ENCODE results near the gene SMIM24.

Gene SMIM24

DNA sequence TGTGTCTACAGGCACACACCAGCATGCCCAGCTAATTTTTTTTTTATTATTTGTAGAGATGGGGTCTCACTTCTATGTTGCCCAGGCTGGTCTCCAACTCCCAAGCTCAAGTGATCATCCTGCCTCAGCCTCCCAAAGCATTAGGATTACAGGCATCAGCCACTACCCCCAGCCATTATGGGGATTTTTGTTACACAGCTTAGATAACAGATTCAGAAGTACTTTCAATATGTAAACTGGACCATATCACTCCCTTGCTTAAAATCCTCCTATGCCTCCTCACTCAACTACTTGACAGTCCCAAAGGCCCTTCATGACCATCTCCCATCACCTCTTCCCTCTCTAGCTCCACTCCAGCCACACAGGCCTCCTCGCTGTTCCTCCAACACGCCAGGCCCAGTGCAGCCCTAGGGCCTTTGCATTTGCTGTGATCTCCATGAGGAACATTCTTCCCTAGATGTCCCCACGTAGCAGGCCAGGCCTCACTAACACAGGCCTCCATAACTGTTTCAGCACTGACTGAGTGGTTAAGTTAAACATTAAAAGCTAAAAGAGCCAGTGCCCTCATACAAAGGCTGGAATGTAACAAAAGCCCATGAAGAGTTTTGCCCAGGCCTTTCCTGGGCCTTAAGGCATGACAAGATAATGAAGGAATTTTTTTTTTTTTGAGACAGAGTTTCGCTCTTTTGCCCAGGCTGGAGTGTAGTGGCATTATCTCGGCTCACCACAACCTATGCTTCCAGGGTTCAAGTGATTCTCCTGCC, 17.6 kb upstream of the SMIM24 start:
- no peak for DNase-seq (ENCODE audit: low spot score)

DNA sequence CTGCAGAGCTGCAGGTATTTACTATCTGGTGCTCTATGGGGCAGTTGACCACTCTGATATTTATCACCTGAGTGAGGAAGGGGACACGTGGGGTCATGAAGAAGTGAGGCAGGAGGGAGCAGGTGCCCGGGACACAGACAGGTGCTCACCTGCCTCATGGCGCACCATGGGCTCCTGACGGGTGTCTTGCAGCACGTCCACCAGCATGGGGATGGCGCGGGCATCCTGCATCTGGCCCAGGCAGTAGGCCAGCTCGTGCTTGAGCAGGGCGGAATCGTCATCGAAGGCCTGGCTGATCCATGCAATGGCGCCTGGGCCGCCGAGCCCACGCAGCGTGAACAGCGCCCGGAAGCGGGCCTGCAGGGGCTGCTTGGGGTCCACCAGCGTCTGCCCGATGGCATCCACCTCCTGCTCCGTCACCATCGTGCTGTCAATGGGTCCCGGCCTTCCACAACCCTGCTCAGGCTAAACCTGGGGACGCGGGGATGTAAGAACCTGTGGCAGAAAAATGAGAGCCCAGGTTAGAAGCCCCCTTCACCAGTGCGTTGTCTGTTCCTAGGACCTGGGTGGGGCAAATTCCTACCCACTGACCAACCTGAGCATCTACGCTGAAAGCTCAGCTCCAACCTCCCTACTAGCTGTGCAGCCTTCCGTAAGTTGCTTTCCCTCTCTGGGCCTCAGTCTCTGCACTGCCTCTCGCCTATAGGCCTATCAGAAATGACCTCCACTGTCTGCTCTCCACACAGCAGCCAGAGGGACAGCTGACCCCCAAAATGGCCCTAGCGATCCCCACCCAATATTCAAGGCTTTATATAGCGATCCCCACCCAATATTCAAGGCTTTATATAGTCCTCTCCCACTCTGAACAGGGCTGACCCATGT, 16.3 kb upstream of the SMIM24 start:
- DNase-seq (ENCODE audit: low spot score) = no peak

DNA sequence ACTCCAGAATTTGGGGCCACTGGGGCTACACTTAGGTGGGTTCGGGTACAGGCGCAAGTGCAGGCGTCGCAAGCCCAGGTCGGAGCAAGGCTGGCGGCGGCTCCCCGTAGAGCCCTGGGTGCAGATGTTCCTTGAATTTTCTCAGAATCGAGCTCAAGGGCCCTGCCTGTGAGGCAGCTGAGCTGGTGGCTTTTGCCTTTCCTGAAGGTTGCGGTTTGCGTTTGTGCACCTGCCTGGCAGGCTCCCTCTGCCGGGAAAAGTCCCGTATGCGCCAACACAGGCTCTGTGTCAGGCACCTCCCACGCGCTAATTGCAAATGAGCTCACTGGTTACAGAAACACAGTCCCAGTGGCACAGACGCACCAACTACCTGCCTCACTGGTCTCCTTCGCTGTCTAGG, 14.2 kb upstream of the SMIM24 start:
- DNase-seq (ENCODE audit: low spot score) = peak; percentile 56

DNA sequence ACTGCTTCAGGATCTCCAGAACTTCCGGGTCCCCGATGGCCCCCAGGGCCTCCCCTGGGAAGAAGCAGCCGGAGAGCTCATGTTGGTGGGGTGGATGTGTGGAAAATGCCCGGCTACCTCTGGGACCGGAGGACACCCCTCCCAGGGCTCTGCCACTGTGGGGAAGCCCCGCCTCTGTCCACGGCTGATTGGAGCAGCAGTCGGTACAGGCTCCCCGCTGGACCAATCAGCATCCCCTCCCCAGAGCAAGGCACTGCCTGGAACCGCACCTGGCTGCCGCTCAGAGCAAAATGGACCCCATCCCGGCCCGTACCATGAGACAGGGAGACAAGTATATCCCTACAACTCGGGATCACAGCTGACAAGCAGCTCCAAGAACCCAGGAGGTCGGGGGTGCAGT, 13.7 kb upstream of the SMIM24 start:
- DNase-seq (ENCODE audit: low spot score) = peak; percentile 30

DNA sequence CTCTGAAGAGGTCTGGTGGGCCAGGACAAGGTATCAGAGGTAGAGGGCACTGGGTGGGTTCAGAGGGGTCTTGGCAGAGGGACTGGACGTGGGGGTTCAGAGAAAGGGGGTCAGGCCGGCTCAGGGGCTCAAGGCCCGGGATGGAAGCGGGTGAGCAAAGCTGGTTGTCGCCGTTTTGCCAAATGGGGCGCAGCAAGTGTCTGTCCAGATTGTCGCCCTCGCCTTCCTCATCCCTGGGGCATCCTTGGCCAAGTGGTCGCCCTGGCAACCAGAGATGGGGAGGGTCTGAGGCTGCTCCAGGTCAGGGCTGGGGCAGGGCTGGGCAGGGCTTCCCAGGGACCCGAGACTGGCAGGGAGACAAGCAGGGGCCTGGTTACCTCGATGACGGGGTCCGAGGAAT, 13.3 kb upstream of the SMIM24 start:
- no peak for DNase-seq (ENCODE audit: low spot score)

DNA sequence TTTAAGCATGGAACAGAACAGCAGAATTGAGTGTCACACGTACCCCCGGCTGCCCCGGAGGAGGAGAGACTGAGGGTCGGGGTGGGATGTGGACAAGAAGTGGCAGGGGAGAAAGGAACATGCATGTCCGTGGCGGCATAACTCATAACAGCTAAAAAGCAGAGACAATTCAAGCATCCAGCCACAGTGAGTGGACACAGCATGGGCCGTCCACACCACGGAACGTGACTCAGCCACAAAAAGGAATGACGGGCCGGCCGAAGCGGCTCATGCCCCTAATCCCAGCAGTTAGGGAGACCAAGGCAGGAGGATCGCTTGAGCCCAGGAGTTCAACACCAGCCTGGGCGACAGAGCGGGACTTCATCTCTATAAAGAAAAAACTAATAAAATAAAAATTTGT, 12.6 kb upstream of the SMIM24 start:
- DNase-seq (ENCODE audit: low spot score) = no peak

DNA sequence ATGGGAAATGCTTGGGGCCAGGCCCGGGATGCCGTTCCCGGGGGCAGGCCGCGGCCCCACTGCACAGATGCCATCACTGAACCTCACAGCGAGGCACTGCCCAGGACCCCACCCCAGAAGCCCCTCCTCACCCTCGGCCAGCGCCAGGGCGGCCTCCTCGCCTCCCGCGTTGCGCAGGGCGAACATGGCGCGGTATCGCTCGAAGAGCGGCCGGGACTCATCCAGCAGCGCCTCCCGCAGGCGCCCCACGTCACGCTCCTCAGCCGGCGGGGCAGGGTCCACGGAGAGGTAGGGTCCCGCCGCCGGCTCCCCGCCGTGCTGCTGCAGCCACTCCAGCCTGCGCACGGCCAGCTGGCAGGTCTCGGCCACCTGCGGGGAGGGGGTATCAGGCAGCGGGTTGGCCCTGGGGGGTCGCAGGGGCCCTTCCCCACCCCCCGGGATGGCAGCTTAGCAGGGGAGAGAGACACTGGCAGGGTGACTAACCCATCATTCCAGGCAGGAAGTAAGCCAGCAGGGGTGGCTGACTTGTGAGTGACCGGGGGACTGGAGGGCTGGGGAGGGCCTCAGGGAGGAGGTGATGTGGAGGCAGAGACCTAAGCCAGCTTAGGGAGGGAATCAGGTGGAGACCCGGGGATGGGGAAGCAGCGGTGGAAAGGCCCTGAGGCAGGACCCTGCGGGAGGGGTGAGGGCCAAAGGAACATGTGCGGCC, 12.0 kb upstream of the SMIM24 start:
- no peak for DNase-seq (ENCODE audit: low spot score)

DNA sequence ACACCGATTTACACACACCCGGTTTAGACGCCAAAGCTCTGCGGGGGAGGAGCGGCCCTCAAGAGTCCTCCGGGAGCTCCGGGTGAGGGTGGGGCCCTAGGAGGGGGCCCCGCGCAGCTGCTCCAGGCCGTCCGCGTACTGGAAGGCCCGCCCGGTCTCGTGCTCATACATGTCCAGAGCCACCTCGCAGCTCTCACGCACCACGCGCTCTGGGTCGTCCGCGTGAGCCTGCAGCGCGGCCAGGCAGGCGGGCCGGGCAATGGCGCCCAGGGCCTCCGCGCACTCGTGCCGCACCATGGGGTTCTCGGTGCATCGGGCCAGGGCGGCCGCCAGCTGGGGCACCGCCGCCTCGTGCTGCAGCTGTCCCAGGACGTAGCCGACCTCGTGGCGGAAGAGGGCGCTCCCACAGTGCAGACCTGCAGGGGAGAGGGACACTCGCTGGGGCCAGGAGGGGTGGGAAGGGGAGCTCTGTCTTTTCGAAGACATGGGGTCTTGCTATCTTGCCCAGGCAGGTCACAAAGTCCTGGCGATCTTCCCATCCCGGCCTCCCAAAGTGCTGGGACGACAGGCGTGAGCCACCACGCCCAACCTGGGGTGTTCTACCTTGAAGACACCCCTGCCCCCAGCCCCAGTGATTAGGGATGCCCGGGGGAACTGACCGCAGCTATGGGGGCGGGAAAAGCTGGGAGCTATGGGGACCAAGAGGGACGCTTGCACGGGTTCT, 11.2 kb upstream of the SMIM24 start:
- no peak for DNase-seq (ENCODE audit: low spot score)

DNA sequence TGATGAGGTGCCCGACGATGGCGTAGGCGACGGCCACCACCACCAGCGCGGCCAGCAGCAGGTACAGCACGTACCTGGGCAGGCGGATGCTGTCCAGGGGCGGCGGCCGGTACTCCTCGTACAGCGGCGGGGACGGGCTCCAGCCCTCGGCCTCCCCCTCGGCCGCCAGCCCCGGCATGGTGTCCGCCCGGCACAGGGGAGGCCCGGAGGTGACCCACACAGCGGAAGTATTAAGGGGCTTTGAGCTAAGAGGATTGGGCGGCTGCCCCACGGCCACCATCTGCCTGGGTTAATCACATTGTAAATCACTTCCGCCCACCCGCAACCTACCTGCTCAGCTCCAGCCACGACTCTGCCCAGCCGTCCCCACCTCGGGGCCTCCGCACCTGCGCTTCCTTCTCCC, 2.9 kb upstream of the SMIM24 start, which contains the start of gene SMIM44:
SMIM44 (minus strand) TSS at position 216 of the 403 bp plus-strand sequence; CDS start at position 178, 38 bp downstream.
- no peak for DNase-seq (ENCODE audit: low spot score)

DNA sequence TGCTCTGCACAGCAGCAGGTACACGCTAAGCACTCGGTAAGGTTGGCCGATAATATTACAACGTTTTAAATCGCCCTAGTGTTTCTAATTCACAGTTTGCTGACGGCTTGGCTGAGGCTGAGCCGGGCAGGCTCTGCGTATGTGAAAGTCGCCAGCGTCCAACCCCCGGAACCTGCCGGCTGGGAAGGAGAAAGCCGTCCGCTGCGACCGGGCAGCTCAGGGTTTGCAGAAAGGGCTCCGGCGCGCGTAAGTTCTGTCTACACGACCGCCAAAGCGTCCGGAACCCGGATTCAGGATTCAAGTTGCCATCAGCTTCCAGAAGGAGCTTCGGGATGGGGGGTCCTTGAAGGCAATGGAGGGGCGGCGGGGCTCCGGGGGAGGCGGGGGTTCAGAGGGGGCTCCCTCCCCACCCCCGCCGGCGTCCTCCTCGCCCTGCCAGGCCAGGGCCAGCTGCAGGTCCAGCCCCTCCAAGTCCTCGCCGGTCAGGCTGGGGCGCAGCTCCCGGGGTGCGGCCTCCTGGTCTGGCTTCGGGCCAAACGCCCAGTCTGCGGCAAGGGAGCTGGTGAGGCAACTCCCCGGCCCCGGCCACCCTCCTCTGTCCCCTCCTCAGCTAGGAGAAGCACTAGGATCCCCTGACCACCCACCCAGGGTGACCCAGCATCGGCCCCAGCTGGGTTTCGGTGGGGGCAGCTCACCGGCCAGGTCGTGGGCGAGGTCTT, 2.3 kb upstream of the SMIM24 start:
- no peak for DNase-seq (ENCODE audit: low spot score)

DNA sequence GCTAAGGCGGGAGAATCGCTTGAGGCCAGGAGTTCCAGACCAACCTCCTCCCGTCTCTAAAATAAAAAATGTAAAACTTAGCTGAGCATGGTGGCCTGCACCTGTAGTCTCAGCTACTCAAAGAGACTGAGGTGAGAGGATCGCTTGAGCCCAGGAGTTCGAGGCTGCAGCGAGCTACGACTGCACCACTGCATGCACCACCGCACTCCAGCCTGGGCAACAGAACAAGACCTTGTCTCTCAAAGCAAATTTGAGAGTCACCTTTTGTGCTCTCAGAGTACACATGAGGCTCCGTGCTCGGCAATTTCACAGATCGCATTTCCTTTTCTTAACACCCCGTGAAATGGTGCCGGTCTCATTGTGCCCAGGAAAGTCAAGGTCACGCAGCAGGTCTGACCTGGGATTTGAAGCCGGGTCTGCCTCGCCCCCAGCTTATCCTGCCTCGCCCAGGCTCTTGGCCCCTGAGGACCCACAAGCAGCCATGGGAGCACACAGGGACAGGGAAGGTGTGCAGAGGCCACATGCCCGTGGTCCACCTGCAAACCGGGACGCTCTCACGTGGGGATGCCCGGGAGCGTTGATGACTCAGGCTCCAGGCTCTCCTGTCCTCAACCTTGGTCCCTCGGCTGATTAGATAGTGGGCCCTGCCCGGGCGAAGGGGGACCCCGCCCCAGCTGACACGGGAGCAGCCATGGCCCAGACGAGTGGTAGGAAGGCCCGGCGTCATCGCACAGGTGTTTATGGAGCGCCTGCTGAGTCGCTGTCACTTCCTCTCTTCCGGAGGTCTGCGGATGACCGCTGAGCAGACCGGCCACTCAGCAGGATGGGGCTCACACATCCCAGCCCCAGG, 1.1 kb upstream of the SMIM24 start:
- DNase-seq (ENCODE audit: low spot score) = no peak

DNA sequence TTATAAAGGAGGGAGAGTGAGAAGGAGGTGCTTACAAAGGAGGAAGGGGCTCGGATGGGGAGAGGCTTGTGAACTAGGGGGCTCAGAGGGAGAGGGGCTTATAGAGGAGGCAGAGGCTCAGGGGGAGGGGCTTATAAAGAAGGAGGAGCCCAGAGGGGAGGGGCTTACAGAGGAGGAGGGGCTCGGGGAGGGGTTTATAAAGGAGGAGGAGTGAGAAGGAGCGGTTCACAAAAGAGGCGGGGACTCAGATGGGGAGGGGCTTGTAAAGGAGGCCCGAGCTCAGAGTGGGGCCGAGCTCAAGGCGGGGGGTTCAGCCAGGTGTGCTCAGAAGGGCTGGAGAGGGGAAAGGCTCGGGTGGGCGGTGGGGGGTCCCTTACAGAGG, 500 bp downstream of the SMIM24 start:
- DNase-seq (ENCODE audit: low spot score) = no peak

DNA sequence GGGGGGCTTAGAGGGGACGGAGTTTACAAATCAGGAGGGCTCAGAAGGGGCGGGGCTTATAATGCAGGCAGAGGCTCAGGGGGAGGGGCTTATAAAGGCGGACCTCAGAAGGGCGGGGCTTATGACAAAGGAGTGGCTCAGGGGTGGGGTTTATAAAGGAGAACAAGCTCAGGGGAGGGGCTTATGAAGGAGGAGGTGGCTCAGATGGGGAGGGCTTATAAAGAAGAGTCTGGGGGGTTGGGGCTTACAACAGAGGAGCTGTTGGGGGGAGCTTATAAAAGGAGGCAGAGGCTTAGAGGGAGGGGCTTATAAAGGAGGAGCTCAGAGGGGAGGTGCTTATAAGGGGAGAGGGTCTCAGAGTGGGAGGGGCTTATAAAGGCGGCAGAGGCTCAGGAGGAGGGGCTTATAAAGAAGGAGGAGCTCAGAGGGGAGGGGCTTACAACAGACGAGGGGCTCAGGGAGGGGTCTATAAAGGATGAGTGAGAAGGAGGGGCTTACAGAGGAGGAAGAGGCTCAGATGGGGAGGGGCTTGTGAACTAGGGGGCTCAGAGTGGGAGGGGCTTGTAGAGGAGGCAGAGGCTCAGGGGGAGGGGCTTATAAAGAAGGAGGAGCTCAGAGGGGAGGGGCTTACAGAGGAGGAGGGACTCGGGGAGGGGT, 1.0 kb downstream of the SMIM24 start:
- peak; percentile 29 for DNase-seq (ENCODE audit: low spot score)

DNA sequence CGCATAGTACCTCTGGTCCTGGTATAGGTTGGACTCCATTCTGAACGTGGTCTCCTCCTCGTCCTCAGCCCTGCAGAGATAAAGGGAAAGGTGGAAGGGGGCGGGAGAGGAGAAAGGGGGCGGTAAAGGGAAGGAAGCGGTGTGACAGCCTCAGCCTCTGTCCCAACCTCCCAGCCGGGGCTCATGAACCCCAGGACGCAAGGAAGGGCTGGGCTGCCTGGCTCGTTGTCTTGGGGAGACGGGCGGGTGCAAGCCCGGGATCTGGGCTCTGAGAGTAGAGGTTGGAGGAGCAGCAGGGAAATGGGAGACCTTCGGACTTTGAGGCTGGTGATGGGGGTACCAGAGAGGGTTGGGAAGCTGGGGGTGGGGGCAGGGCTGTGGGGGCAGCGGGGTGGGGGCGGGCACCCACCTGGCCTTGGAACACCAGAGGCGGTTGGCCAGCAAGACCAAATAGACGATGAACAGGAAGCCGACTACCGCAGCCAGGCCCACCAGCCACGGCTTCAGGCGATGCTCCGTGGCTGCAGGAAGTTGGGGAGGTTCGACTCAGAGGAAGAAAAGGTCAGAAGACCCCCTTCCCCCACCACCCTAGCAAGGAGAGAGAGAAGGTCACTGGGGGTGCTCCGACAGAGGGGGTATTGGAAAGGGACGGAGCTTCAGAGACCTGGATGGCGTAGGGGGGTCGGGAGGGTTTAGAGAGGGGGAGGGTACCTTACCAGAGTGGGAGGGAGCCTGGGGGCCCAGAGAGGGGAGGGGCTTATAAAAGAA, 1.7 kb downstream of the SMIM24 start:
- no peak for DNase-seq (ENCODE audit: low spot score)

DNA sequence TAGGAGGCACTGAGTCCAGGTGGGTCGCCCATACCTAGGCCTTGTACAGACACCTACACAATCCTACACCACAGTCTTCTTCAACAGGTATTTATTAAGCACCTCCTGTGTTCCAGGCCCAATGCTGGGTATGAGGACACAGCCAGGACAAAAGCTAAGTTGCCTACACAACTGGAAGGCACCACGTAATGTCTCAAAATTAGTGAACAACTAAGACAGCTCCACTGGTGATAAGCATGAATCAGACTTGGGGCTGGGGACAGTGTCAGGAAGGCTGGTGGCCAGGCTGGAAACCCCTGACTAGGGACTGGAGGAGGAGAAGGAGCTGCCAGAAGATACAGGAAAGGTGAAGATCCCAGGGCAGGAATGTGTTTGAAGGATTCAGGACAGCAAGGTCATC, 2.4 kb downstream of the SMIM24 start:
- DNase-seq (ENCODE audit: low spot score) = no peak

DNA sequence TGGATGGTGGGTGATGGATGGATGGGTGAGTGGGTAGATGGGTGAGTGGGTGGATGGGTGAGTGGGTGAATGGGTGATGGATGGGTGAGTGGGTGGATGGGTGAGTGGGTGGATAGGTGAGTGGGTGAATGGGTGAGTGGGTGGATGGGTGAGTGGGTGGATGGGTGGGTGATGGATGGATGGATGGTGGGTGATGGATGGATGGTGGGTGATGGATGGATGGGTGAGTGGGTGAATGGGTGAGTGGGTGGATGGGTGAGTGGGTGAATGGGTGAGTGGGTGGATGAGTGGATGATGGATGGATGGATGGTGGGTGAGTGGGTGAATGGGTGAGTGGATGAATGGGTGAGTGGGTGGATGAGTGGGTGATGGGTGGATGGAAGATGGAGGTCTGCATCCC, 2.8 kb downstream of the SMIM24 start:
- no peak for DNase-seq (ENCODE audit: low spot score)

DNA sequence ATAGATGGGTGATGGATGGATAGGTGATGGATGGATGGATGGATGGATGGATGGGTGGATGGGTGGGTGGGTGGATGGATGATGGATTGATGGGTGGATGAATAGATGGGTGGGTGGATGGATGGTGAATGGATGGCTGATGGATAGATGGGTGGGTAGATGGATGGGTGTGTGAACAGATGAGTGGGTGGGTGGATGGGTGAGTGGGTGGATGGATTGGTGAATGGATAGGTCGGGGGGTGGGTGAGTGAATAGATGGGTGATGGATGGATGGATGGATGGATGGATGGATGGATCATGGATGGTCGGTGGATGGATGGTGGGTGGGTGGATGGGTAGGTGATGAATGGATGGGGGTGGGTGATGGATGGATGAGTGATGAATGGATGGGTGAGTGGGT, 3.5 kb downstream of the SMIM24 start:
- DNase-seq (ENCODE audit: low spot score) = no peak

DNA sequence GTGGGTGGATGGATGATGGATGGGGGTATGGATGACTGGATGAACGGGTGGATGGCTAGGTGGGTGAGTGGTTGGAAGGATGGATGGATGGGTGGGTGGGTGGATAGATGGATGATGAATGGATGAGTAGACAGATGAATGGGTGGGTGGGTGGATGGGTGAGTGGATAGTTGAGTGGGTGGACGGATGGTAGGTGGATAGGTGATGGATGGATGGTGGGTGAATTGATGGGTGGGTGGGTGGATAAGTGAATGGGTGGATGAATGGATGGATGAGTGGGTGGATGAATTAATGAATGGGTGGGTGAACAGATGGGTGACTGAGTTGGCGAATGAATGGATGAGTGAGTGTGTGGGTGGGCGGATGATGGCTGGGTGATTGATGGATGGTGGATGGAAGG, 4.9 kb downstream of the SMIM24 start:
- no peak for DNase-seq (ENCODE audit: low spot score)

DNA sequence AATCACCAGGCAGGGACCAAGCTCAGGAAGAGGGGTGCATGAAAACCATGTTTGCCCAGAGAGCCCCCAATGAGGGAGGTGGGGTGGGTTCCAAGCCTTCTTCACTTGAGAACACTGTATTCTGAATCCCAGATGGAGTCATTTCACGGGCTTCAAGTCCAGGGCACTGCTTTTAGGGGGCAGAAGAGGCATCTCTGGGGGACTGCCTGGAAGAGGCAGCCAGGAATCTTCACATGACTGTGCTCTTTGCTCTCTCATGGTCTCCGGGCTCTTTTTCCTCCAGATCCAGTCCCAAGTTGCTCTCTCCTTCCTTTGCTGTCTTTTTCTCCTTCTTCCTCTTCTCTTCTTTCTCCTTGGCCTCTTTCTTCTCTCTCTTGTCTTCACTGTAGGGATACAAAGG, 5.7 kb downstream of the SMIM24 start:
- DNase-seq (ENCODE audit: low spot score) = no peak
